Tibial artery (tissue), 4 donors: Measurements from ENCODE around the gene ZNF606.

Source experiments
- DNase-seq, 2 donors: peaks; one replicate each; pipeline ENCODE4 v3.0.0-alpha.2; 2019
- H3K27ac ChIP-seq, 2 donors: fragments of 200-600 bp; sonication (generic) in 1 of 2; 1 replicate in 1 of 2; 2 replicates in 1 of 2; pipeline ENCODE4 v1.5.1; 2018 to 2019; ENCODE audit warnings: mild to moderate bottlenecking in 1 of 2
- H3K27me3 ChIP-seq, 2 donors: fragments of 200-600 bp; sonication (generic) in 1 of 2; one replicate each; pipeline versions ENCODE4 v1.5.1 to v1.6.0; 2016 to 2019
- H3K36me3 ChIP-seq, 3 donors: fragments of 200-600 bp; sonication (generic) in 2 of 3; one replicate each; pipeline ENCODE4 v1.5.1; 2016 to 2019; ENCODE audit warnings: mild to moderate bottlenecking in 2 of 3
- H3K4me1 ChIP-seq, 4 donors: fragments of 200-600 bp; sonication (generic) in 2 of 4; 1 replicate in 3 of 4; 2 replicates in 1 of 4; pipeline ENCODE4 v1.5.1; 2016 to 2019
- H3K4me3 ChIP-seq, 2 donors: fragments of 200-600 bp; sonication (generic) in 1 of 2; 1 replicate in 1 of 2; 2 replicates in 1 of 2; pipeline ENCODE4 v1.5.1; 2018 to 2019; ENCODE audit warnings: mild to moderate bottlenecking in 2 of 2
- H3K9me3 ChIP-seq, 3 donors: fragments of 200-600 bp; sonication (generic) in 1 of 3; one replicate each; pipeline ENCODE4 v1.5.1; 2016 to 2019
- CTCF ChIP-seq, 2 experiments: fragments of 200-600 bp in 1 of 2; fragments of 450-650 bp in 1 of 2; IDR thresholded peaks; one replicate each; pipeline ENCODE4 v1.5.1; 2017 to 2019; ENCODE audit warnings: antibody characterized with exemption in 2 of 2, mild to moderate bottlenecking in 1 of 2, moderate library complexity in 1 of 2
- intact Hi-C: fragments of 100-400 bp; cut with DNase I; formaldehyde crosslinking; loops from one replicate; pipeline ENCODE4 v1.15.0; 2023; ENCODE audit warnings: low total_unique reads

The ZNF606 gene

GRCh38 chr19:58044886-58045285, 42.3 kb upstream of the ZNF606 start:
- H3K4me3 ChIP-seq: no peak overlapping the region
- peaks cover 0 to 94% (median 91%) of the 10 kb centered on the region in 3 donors for H3K9me3 ChIP-seq
- H3K27me3 ChIP-seq: no peaks in the 10 kb centered on the region
- no peaks in the 10 kb centered on the region for H3K4me1 ChIP-seq
- DNase-seq: no peak
- TF ChIP-seq CTCF (IDR thresholded peaks at IDR 0.05): no peak
- peaks cover 0 to 4% (median 0%) of the 10 kb centered on the region in 3 donors for H3K36me3 ChIP-seq
- intact Hi-C loops: no loop called here
- no peak overlapping the region for H3K27ac ChIP-seq

- no peaks in the 10 kb centered on the region for H3K4me1 ChIP-seq
- H3K9me3 ChIP-seq: peaks cover 0 to 93% (median 91%) of the 10 kb centered on the region in 3 donors
- intact Hi-C loops: no loop called here
- no peak overlapping the region for H3K4me3 ChIP-seq
- no peak for DNase-seq
- peaks cover 0 to 4% (median 0%) of the 10 kb centered on the region in 3 donors for H3K36me3 ChIP-seq
- no peaks in the 10 kb centered on the region for H3K27me3 ChIP-seq
- no peak overlapping the region for H3K27ac ChIP-seq
- no peak for TF ChIP-seq CTCF (IDR thresholded peaks at IDR 0.05)
Observed at GRCh38 chr19:58044391-58044790, 41.8 kb upstream of the ZNF606 start.

- no peak overlapping the region for H3K4me3 ChIP-seq
- H3K36me3 ChIP-seq: peaks cover 0 to 4% (median 0%) of the 10 kb centered on the region in 3 donors
- intact Hi-C loops: no loop called here
- H3K27ac ChIP-seq: no peak overlapping the region
- peaks cover 0 to 14% of the 10 kb centered on the region in 2 donors for H3K27me3 ChIP-seq
- no peak for TF ChIP-seq CTCF (IDR thresholded peaks at IDR 0.05)
- DNase-seq: no peak
- H3K4me1 ChIP-seq: no peaks in the 10 kb centered on the region
- peaks cover 0 to 95% (median 95%) of the 10 kb centered on the region in 3 donors for H3K9me3 ChIP-seq
Observed at GRCh38 chr19:58042495-58043340, 40.1 kb upstream of the ZNF606 start.

- Histone ChIP-seq H3K4me1 (no peaks in the 10 kb centered on the region), H3K36me3 (peaks cover 0 to 4% (median 0%) of the 10 kb centered on the region in 3 donors), H3K27ac (no peak overlapping the region), H3K27me3 (peaks cover 0 to 24% of the 10 kb centered on the region in 2 donors), H3K4me3 (no peak overlapping the region), H3K9me3 (peaks cover 0 to 97% (median 89%) of the 10 kb centered on the region in 3 donors)
- intact Hi-C loops: no loop called here
- DNase-seq: no peak
- no peak for TF ChIP-seq CTCF (IDR thresholded peaks at IDR 0.05)
Observed at GRCh38 chr19:58040751-58041525, 38.3 kb upstream of the ZNF606 start.

- H3K4me1 ChIP-seq: peaks cover 0 to 7% (median 0%) of the 10 kb centered on the region in 4 donors
- H3K4me3 ChIP-seq: no peak overlapping the region
- peaks cover 0 to 42% of the 10 kb centered on the region in 2 donors for H3K27me3 ChIP-seq
- intact Hi-C loops: no loop called here
- peaks cover 0 to 3% (median 0%) of the 10 kb centered on the region in 3 donors for H3K36me3 ChIP-seq
- H3K27ac ChIP-seq: no peak overlapping the region
- H3K9me3 ChIP-seq: peaks cover 0 to 97% (median 86%) of the 10 kb centered on the region in 3 donors
- no peak for TF ChIP-seq CTCF (IDR thresholded peaks at IDR 0.05)
- DNase-seq: no peak
Observed at GRCh38 chr19:58038688-58039204, 36.1 kb upstream of the ZNF606 start.
